Left lung (tissue), 10 donors: ENCODE data around the gene NUDT15. TPM values are rescaled to one million over a fixed set of nuclear protein-coding genes. Genes with fewer than 3 reads are reported as not detected.

ENCODE experiments used
- ATAC-seq: fragments of 200-7000 bp; cut with Tn5 transposase; one replicate; pipeline ENCODE4 v1.9.1; 2020; ENCODE audit warnings: moderate library complexity
- DNase-seq, 4 donors: peaks; one replicate each; pipeline ENCODE4 v3.0.0-alpha.2; 2013 to 2020
- H3K27ac ChIP-seq, 2 donors: fragments of 200-600 bp; sonication (generic) in 1 of 2; one replicate each; pipeline versions ENCODE4 v1.5.0 to v1.8.0; 2020 to 2021
- H3K27me3 ChIP-seq, 2 donors: fragments of 200-600 bp; sonication (generic) in 1 of 2; one replicate each; pipeline versions ENCODE4 v1.5.0 to v1.8.0; 2020 to 2021
- H3K36me3 ChIP-seq, 2 donors: fragments of 200-600 bp; sonication (generic) in 1 of 2; one replicate each; pipeline versions ENCODE4 v1.5.0 to v1.8.0; 2020 to 2021
- H3K4me1 ChIP-seq, 2 donors: fragments of 200-600 bp; one replicate each; pipeline ENCODE4 v1.8.0; 2021
- H3K4me3 ChIP-seq, 2 donors: fragments of 200-600 bp; sonication (generic) in 1 of 2; one replicate each; pipeline versions ENCODE4 v1.5.0 to v1.8.0; 2020 to 2021; ENCODE audit warnings: mild to moderate bottlenecking in 1 of 2
- H3K9me3 ChIP-seq, 2 donors: fragments of 200-600 bp; sonication (generic) in 1 of 2; one replicate each; pipeline versions ENCODE4 v1.5.0 to v1.8.0; 2020 to 2021
- intact Hi-C, 2 donors: fragments of 100-400 bp; cut with DNase I; formaldehyde crosslinking; loops; one replicate each; pipeline versions ENCODE4 v1.11.2 to v1.14.2; 2022
- polyA plus RNA-seq, 6 donors: library from polyadenylated mRNA; unstranded; fragments of 120-200 nt; gene quantifications; one replicate each; pipeline ENCODE4 v1.2.1, GENCODE V29; 2013; ENCODE audit not compliant: insufficient read length in 6 of 6
- total RNA-seq, 2 donors: library from RNA; stranded (reverse); fragmentation: NEBNext Ultra II Directional; extraction: Animal tissue kit (Norgen Biotek cat#: 25700); gene quantifications; one replicate each; pipeline ENCODE4 v1.2.1, GENCODE V29; 2021
- TF ChIP-seq, protein P1 (sequence below), 2 donors: fragments of 200-600 bp; sonication (generic) in 1 of 2; IDR thresholded peaks; one replicate each; pipeline versions ENCODE4 v1.5.0 to v1.8.0; 2021; ENCODE audit warnings: antibody characterized with exemption in 2 of 2
- donor health status: DM: no; HTN: yes; CAD: no.
- donor health status: DM: no; HTN: no; CAD: no.

NUDT15 gene
- total and polyA plus RNA-seq, 8 donors = 15.8 to 22.2 (median 18.3) TPM

DNA sequence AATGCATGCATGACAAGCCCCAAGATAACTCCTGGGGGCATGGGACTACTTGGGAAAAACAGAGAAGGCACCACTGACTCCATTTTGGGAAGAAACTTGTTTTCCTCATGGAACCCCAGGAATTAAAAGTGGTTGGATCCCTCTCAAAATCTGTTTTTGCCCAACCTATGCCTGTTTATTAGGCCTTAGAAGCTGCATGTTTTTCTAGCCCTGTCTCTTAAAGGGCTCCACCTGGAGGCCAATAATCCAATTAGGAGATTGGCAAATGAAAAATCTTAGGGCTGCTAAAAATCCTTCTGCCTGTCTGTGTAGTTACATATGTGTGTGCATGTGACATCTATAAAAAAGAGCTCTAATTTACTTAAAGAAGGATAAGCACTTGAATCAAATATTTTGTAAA lies 30.5 kb downstream of the NUDT15 start:
- Histone ChIP-seq H3K9me3 (peaks cover 0 to 56% of the 10 kb centered on the region in 2 donors), H3K36me3 (peaks cover 0 to 79% of the 10 kb centered on the region in 2 donors), H3K27me3 (no peaks in the 10 kb centered on the region), H3K4me3 (no peak overlapping the region), H3K4me1 (no peaks in the 10 kb centered on the region), H3K27ac (no peak overlapping the region)
- intact Hi-C loops = no loop called here
- ATAC-seq (no peak), DNase-seq (no peak)
- TF ChIP-seq, protein P1, sequence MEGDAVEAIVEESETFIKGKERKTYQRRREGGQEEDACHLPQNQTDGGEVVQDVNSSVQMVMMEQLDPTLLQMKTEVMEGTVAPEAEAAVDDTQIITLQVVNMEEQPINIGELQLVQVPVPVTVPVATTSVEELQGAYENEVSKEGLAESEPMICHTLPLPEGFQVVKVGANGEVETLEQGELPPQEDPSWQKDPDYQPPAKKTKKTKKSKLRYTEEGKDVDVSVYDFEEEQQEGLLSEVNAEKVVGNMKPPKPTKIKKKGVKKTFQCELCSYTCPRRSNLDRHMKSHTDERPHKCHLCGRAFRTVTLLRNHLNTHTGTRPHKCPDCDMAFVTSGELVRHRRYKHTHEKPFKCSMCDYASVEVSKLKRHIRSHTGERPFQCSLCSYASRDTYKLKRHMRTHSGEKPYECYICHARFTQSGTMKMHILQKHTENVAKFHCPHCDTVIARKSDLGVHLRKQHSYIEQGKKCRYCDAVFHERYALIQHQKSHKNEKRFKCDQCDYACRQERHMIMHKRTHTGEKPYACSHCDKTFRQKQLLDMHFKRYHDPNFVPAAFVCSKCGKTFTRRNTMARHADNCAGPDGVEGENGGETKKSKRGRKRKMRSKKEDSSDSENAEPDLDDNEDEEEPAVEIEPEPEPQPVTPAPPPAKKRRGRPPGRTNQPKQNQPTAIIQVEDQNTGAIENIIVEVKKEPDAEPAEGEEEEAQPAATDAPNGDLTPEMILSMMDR (IDR thresholded peaks at IDR 0.05) = no peak

DNA sequence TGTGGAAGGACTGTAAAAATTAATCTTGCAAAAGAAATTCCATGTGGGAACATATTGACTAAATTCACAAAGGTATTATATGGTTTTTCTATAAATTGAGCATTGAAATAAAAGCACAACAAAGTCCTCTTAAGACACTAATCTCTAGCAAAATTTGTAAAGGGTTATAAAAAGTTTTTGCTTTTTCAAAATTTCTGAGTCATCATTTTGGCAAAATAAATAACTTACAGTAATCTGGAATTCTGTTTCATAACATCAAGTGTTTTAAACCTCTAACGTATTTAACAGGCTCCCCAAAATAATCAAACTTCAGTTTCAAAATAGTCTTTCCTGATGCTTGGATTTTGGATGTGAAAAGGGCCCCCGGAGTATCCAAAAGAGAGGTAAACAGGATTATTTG lies 31.4 kb downstream of the NUDT15 start:
- no peaks in the 10 kb centered on the region for H3K4me1 ChIP-seq
- TF ChIP-seq, protein P1 (IDR thresholded peaks at IDR 0.05) = no peak
- ATAC-seq (no peak), DNase-seq (no peak)
- H3K27me3 ChIP-seq = no peaks in the 10 kb centered on the region
- intact Hi-C loops = no loop called here
- peaks cover 0 to 86% of the 10 kb centered on the region in 2 donors for H3K36me3 ChIP-seq
- no peak overlapping the region for H3K27ac ChIP-seq
- peaks cover 0 to 57% of the 10 kb centered on the region in 2 donors for H3K9me3 ChIP-seq
- H3K4me3 ChIP-seq = no peak overlapping the region

DNA sequence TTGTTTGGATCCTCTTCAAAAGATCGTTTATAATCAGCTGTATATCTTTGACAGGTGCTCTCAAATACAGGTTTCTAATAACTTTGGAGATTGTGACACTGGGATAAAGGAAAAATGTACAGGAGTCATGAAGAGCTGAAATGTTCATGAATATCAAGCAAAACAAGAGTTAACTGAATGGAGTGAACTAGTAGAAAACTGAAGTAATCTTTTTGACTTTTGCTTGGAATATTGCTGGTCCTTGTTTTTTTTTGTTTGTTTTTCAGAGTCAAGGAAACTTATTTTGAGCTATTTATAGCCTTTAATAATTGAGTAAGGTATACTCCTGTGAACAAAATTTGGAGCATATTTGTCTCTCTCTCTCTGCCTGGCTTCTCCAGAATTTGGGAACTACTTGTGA lies 32.0 kb downstream of the NUDT15 start:
- TF ChIP-seq, protein P1 (IDR thresholded peaks at IDR 0.05) = no peak
- Histone ChIP-seq H3K4me1 (no peaks in the 10 kb centered on the region), H3K27me3 (no peaks in the 10 kb centered on the region), H3K4me3 (no peak overlapping the region), H3K9me3 (peaks cover 0 to 57% of the 10 kb centered on the region in 2 donors), H3K36me3 (peaks cover 0 to 93% of the 10 kb centered on the region in 2 donors), H3K27ac (no peak overlapping the region)
- intact Hi-C loops = no loop called here
- ATAC-seq (no peak), DNase-seq (no peak)

DNA sequence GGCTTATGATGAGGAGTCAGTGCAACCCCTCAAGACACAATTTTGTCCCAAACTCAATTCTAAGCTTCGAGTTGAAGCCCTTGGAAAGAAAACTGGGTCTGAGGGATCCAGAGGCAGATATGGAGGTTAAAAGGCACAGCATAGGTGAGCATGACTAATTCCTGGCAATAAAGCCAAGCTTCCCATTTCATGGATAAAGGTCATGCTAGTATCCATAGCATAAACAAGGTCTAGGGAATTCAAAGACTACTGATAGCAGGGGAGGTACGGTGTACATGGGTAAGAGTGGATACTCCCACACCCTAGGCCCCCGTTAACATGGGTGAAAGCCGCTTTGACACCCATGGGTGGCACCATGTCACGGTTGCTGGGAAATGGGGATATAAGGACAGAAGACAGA lies 33.4 kb downstream of the NUDT15 start:
- H3K36me3 ChIP-seq = peaks cover 0 to 100% of the 10 kb centered on the region in 2 donors

DNA sequence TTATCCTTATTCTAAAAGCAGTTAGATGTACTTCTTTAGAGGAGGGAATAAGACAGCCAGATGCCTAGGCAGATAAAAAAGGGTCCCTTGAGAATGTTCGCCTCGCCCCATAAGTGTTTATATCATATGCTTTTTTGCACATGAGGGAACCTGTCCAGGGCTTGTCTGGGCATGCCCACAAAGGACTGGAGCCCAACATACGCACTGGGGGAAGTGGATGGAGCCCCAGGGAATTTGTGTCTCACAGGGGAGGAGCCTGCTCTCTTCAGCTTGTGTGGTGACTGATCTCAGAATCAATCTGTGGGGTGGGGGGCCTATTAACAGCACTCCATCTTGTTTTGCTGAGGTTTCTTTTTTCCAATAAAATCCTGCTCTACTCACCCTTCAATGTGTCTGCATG lies 34.8 kb downstream of the NUDT15 start:
- Histone ChIP-seq H3K36me3 (peaks cover 0 to 100% of the 10 kb centered on the region in 2 donors), H3K4me1 (no peaks in the 10 kb centered on the region), H3K4me3 (no peak overlapping the region), H3K27ac (no peak overlapping the region), H3K9me3 (peaks cover 0 to 57% of the 10 kb centered on the region in 2 donors), H3K27me3 (no peaks in the 10 kb centered on the region)
- no peak for ATAC-seq
- no peak for DNase-seq
- intact Hi-C loops = no loop called here
- TF ChIP-seq, protein P1 (IDR thresholded peaks at IDR 0.05) = no peak

More for the DNA sequence above, 33.4 kb downstream of the NUDT15 start:
- H3K27ac ChIP-seq = no peak overlapping the region
- TF ChIP-seq, protein P1 (IDR thresholded peaks at IDR 0.05) = no peak
- DNase-seq (no peak), ATAC-seq (no peak)
- intact Hi-C loops = no loop called here
- H3K27me3 ChIP-seq = no peaks in the 10 kb centered on the region
- H3K4me1 ChIP-seq = no peaks in the 10 kb centered on the region
- H3K9me3 ChIP-seq = peaks cover 0 to 57% of the 10 kb centered on the region in 2 donors
- no peak overlapping the region for H3K4me3 ChIP-seq
